ENCODE results near the gene ALDH3B1.

The ALDH3B1 gene

GRCh38 chr11:68039526-68040086 is 29.5 kb downstream of the ALDH3B1 start:
- peak overlapping the region; percentile 60 for H3K4me3 ChIP-seq (ENCODE audit: low read depth, low read length)
- DNase-seq (ENCODE audit: low read depth) = no peak
- no peak for TF ChIP-seq CTCF (IDR thresholded peaks at IDR 0.05; ENCODE audit: control insufficient read depth, extremely low read depth, insufficient read depth)

- no peak for DNase-seq (ENCODE audit: low read depth)
- no peak for TF ChIP-seq CTCF (IDR thresholded peaks at IDR 0.05; ENCODE audit: control insufficient read depth, extremely low read depth, insufficient read depth)
- H3K4me3 ChIP-seq (ENCODE audit: low read depth, low read length) = no peak overlapping the region
Observed at GRCh38 chr11:68040101-68040956, 30.2 kb downstream of the ALDH3B1 start.

- DNase-seq (ENCODE audit: low read depth) = no peak
- no peak for TF ChIP-seq CTCF (IDR thresholded peaks at IDR 0.05; ENCODE audit: control insufficient read depth, extremely low read depth, insufficient read depth)
- H3K4me3 ChIP-seq (ENCODE audit: low read depth, low read length) = no peak overlapping the region
Observed at GRCh38 chr11:68040957-68041591, 30.9 kb downstream of the ALDH3B1 start.

- DNase-seq (ENCODE audit: low read depth) = no peak
- H3K4me3 ChIP-seq (ENCODE audit: low read depth, low read length) = no peak overlapping the region
- TF ChIP-seq CTCF (IDR thresholded peaks at IDR 0.05; ENCODE audit: control insufficient read depth, extremely low read depth, insufficient read depth) = no peak
Observed at GRCh38 chr11:68041617-68042218, 31.6 kb downstream of the ALDH3B1 start.

GRCh38 chr11:68042219-68043028 is 32.3 kb downstream of the ALDH3B1 start:
- DNase-seq (ENCODE audit: low read depth) = no peak
- no peak overlapping the region for H3K4me3 ChIP-seq (ENCODE audit: low read depth, low read length)
- no peak for TF ChIP-seq CTCF (IDR thresholded peaks at IDR 0.05; ENCODE audit: control insufficient read depth, extremely low read depth, insufficient read depth)

- H3K4me3 ChIP-seq (ENCODE audit: low read depth, low read length) = no peak overlapping the region
- no peak for TF ChIP-seq CTCF (IDR thresholded peaks at IDR 0.05; ENCODE audit: control insufficient read depth, extremely low read depth, insufficient read depth)
- no peak for DNase-seq (ENCODE audit: low read depth)
Observed at GRCh38 chr11:68043029-68043348, 32.9 kb downstream of the ALDH3B1 start.
